CD4-positive, alpha-beta T cell treated with Interferon alpha-2 for 1 hour (primary cell): ENCODE measurements around the gene TACR1.
"Not testable (repeated sequence)": the region's sequence is repeated elsewhere in the genome, so short reads cannot be mapped to it uniquely, and the experiment has no call there.

Experiments used
- DNase-seq, 2 donors: peaks; one replicate each; pipeline ENCODE4 v3.0.0-alpha.2; 2020 to 2022

TACR1 gene

GRCh38 chr2:75199428-75200011 lies at the start of gene TACR1:
Gene TACR1, minus strand, starts transcription at chr2:75199520. Its CDS starts 586 bp downstream, at chr2:75198934.
- peak; percentile 32 to 50 for DNase-seq

DNA sequence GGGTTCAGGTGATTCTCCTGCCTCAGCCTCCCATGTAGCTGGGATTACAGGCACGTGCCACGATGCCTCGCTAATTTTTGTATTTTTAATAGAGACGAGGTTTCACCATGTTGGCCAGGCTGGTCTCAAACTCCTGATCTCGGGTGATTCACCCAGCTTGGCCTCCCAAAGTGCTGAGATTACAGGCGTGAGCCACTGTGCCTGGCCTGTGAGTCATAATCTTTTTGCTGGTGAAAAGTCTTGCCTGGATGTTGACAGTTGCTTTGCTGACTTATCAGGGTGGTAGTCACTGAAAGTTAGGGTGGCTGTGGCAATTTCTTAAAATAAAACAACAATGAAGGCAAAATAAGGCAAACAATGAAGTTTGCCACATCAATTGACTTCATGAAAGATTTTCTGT lies 49.3 kb upstream of the TACR1 start:
- DNase-seq = not testable (repeated sequence)

DNA sequence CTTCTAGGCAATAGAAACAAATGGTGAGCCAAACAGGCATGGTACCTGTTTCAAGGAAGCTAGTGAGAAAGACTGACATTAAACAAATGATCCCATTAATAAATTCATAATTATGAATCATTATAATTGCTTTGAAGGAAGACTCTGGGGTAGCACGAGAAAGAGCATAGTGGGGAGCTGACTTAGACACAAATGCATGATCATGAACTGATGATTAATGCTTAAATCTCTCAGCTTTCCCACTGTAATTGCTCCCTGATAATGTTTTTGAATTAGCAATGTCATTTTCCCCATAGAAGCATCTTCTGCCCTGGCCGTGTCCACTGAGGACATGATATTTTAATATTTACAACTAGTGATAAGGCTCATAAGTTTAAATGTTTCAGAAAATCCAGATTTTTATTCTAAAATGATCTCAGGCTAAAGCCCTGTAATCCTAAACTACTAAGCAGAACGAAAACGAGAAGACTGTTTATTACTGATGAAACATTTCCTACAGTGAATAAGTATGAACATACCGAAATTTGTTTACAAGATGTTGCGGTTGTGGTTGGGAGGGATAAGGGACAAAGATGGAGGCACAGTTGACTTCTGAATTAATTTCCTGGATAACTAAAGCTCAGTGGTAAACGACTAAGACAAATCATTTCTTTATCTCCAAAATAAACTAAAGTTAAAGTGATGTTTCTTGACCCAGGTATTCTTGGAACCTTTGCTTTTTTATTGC lies 47.3 kb upstream of the TACR1 start:
- DNase-seq = no peak

- DNase-seq = no peak
These were observed 43.9 kb upstream of the TACR1 start for GRCh38 chr2:75243219-75243618.

DNA sequence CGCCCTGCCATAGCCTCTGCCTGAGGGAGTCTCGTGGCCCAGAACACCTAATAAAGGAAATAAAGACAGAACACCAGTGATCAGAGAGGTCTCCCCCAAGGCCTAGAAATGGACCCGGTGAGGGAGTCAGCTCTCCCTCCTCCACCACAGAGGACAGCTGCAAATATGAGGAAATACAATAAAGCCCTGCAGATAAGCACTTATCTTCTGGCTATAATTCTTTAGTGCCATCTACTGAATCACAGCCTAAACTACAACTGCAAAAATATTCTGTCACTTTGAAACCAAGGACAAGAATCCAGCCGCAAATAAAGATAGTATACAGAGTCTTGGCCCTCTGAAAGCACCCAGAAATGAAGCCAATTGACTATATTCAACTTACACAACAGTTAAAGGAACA lies 42.4 kb upstream of the TACR1 start:
- DNase-seq = no peak

DNA sequence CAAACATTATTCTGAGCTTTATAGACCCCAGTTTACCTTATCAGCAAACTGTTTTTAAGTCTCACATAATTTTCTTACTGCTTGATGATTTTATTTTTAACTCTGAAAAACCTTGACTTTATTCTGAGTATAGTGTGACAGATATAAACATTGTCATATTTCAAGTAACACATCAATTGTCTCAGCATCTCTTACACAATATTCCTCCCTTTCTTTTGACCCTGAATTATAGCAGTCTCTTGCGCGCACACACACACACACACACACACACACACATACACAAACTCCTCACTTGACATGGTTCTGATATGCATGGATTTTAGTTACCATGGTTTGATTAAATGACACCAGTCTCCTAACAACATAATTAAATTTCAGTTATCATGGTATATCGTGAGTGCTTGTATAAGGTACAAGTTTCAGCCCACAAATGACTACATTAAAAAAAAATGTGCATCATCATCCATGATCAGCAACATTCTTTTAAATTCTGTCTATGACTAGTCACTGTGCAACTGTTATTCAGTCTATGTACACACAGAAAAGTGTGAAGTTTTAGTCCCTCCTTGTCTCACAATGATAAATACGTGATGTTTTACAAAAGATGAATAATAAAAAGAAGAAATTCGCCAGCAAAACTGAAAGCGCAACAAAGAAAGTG lies 39.5 kb upstream of the TACR1 start:
- DNase-seq = no peak

DNA sequence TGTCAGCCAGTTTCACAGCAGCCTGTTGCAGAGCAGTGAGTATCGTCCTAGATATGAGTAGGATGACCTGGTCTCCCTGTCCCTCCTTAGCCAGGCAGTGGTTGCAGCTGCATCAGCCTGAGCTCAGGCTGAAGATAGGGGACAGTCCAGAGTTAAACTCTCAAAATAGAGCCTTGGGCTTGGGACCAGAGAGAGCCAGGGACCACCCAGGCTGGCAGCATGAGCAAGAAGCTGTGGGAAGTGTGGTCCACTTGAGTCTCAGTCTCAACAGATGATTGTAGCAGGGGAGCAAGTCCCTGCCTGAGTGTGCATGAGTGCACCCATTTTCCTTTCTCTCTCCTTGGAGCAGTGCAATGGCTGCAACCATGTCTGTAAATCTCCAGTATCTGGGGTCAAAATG lies 38.0 kb upstream of the TACR1 start:
- no peak for DNase-seq

- DNase-seq = no peak
These were observed 34.6 kb upstream of the TACR1 start for GRCh38 chr2:75233965-75234364.

DNA sequence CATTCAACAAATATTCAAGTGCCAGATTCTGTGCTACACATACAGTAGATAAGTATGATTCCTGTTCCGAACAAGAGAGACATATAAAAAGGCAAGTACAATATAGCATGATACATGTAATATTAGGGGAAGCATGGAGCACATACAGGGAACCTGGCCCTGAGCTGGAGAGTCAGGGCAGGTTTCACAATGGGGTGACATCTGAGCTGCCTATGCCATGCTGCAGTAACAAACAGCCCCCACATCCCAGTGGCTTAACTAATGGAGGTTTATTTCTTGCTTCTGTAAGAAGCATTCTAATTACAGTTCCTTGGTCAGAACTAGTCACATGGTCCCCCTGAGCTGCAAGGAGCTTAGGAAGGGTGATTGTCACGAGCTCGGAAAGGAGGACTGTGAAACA lies 27.3 kb upstream of the TACR1 start:
- DNase-seq = no peak

DNA sequence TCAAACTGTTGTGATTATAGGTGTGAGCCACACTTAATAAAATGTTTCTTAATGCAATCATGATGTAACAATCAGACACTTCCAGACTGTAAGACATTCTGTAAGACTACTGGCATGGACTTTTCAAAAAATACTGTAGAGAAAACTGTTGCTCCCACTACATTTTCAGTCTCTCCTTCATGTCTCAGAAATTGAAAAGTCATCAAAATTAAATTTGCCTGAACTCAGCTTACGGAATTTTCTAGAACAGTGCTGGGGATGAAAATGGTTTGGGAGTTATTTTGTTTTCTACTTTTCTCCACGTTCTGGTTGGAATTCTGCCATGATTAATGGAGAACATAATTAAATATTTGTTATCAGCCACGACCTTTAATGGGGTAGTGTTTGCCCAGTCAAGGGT lies 26.8 kb upstream of the TACR1 start:
- DNase-seq = no peak

DNA sequence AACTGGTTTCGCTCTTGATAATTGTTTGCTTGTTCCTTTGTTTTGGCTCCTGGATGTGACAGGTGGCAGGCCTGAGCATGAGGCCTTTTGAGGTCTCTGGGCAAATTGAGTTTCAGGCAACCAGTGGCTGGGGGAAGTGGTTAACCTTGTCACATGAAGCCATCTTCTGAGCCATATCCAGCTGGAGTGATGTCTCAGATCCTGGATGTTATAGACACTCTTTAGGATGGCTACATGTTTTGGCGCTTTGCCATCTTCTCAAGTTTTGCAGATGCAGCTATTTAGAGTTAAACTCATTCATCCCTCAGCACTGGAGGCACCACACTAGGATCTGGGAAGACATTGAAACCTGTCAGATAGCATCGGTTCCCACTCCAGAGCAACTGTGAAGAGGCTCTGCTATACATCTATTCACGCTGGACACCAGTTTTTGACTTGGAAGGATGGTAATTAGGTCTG lies 25.3 kb upstream of the TACR1 start:
- no peak for DNase-seq

DNA sequence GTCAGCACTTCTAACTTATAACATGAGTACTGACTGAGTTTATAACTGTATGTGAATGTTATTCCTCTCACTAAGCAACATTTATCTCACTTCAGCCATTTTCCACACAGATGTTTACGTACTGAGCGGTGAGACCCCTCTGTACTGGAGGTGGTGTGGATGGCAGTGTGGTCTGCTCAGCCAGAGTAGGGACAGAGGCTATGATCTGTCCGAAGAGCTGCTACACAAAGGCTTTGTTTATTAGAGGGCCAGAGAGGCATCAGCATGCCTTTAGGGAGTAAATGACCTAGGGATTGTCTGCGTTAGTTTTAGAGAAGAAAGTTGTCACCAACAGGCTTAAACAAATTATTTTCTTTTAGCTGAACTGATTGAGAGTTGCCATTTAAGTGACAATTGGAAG lies 23.2 kb upstream of the TACR1 start:
- DNase-seq = no peak

- no peak for DNase-seq
These were observed 22.5 kb upstream of the TACR1 start for GRCh38 chr2:75221862-75222261.

DNA sequence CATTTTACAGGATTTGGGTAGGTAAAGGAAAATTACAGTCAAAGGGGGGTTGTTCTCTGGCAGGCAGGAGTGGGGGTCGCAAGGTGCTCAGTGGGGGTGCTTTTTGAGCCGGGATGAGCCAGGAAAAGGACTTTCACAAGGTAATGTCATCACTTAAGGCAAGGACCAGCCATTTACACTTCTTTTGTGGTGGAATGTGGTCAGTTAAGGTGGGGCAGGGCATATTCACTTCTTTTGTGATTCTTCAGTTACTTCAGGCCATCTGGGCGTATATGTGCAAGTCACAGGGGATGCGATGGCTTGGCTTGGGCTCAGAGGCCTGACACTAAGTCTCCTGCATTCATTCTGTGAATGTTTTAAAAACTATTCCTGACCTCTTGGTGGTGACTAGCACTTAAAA lies 19.9 kb upstream of the TACR1 start:
- DNase-seq = not testable (repeated sequence)

DNA sequence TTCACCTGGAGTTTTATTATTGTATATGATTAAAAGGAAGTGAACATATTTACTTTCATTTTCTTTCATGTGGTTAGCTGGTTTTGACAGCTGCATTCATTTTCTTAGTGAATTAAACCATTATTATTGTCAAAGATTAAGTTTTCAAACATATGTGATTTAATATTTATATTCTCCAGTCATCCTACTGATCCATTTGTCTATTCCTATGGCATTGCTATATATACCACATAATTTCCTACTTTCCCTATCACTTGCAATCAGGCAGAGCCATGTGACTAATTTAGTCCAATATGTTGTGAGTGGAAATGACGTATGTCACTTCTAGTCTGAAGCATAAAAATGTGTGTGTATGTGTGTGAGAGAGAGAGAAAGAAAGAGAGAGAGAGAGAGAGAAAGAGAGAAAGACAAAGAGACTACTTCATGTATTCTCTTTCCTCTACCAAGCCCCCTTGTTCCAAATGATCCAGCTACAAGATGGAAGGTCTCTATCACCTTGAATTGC lies 12.0 kb upstream of the TACR1 start:
- peak in 1 of 2 donors; percentile 33 for DNase-seq

- no peak for DNase-seq
These were observed 11.1 kb upstream of the TACR1 start for GRCh38 chr2:75210409-75210808.

- DNase-seq = no peak
These were observed 9.4 kb upstream of the TACR1 start for GRCh38 chr2:75208738-75209137.

DNA sequence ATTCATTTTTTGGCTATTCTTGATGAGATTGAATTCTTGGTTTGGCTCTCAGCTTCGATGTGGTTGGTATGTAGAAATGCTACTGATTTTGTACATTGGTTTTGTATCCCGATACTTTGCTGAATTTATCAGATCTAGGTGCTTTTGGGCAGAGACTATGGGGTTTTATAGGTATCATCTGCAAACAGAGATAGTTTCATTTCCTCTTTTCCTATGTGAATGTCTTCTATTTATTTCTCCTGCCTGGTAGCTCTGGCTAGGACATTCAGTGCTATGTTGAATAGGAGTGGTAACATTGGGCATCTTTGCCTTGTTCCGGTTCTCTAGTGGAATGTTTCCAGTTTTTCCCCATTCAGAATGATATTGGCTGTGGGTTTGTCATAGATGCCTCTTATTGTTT lies 5.5 kb upstream of the TACR1 start:
- no peak for DNase-seq

- DNase-seq = no peak
These were observed 3.0 kb upstream of the TACR1 start for GRCh38 chr2:75202359-75202758.

DNA sequence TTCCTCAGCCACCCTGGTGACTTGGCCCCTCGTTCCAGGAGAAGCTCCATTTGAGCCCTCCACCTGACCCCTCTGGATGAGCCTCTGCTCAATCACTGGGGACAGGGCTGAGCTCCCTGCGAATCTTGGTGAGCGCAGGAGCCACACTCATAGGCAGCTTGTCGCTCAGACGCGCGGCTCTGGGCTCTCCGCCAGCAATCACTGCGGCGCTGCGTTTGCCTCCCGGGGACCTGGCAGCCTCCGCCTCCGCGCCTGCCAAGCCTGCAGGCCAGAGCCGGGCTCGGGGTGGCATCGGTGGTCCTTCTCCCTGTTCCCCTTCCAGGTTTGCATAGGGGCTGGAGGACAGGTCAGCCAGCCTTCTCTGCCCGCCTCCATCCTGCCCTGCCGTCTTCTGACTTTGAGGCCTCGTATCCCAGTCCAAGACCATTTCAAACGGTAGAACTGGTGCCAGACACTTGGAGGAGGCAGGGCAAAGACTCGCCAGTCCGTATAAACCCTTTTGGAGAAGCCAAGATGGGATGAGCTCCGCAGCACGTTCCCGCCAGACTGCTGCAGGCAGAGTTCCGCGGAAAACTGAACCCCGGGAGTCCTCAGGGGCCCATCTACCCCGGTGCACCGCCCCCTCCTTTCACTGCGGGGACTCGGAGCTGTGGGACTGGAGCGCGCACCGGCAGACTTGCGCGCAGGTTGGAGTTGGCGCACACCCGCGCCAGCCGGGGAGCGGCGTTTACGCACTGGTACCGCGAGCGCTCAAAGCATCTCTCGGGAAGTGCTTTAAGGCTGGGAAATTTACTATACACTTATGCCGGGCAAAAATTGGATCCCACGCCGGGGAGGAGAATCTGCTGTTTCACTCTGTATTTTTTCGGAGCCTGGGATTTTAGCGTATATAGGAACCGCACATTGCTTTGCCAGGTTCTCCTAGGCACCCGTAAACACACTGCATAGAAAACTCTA lies 1.1 kb upstream of the TACR1 start:
- no peak for DNase-seq

DNA sequence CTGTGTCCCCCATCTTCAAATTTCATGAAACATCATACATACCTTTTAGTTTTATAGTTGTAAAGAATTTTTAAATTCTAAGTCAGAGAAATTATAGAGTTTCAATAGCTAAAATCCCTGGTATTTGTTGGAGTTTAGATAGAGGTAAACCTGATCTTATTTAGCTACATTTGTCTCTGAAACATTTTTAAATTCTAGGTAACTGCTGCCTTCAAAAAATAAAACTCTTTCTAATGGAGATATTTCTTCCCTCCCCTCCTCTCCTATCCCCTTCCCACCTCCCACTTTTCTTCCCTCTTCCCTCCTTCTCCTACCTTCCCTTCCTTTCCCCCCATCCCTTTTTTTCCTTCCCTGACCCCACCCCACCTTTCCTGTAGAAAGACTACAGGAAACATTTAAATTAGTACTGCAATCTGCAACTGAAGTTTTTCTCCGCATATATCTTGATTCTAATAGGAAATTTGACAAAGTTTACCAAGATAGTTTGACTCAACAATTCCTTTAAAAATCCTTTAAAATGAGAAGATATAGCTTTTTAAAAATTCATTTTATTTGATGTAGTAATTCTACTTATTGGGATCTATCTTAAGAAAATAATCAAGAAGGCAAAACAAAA lies 4.1 kb downstream of the TACR1 start:
- DNase-seq = no peak

- DNase-seq = no peak
These were observed 5.0 kb downstream of the TACR1 start for GRCh38 chr2:75194184-75194868.
